Measurements from ENCODE around the gene KCTD6. TPM values are rescaled to one million over a fixed set of nuclear protein-coding genes. Genes with fewer than 3 reads are reported as not detected.

The KCTD6 gene
- total RNA-seq, 1 donor from 2014 or later, result 8.0 TPM

DNA sequence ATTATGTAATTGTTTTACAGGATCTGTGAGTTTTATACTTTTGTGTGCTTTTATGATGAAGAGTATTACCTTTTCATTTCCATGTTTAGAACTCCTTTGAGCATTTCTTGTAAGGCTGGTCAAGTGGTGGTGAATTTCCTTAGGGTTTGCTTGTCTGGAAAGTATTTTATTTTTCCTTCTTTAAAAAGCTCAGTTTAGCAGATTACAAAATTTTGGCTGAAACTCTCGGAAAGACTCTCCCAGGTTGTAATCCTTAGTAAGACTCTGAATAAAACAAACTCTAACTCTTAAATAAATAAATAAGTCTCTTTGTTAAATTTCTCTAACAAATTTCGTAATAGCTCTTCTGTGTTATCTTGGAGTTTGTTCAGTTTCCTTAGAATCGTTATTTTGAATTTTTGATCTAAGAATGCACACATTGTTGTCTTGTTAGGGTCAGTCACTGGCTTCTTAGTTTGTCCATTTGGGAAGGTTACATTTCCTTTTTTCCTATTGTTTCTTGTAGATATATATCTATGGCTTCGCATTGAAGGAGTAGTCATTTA, 59.8 kb downstream of the KCTD6 start:
- no peak for DNase-seq (ENCODE audit: low spot score)

Other genes with a start within 250 kb of the KCTD6 start
- 16.1 TPM for gene RPP14, start 185.9 kb upstream of the KCTD6 start, total RNA-seq
- gene HTD2, start 185.6 kb upstream of the KCTD6 start, total RNA-seq, result 7.6 TPM
- 32.2 TPM for gene PXK, start 159.2 kb upstream of the KCTD6 start, total RNA-seq
- gene PDHB, start 58.3 kb upstream of the KCTD6 start, total RNA-seq, result 55.2 TPM
- gene ACOX2, start 45.1 kb downstream of the KCTD6 start, total RNA-seq, result 18.8 TPM
- 39.2 TPM for gene FAM107A, start 85.3 kb downstream of the KCTD6 start, total RNA-seq
- 0.51 TPM for gene FAM3D, start 174.7 kb downstream of the KCTD6 start, total RNA-seq